Activated CD8-positive, alpha-beta T cell treated with anti-CD3 and anti-CD28 coated beads for 36 hours (primary cell): Measurements from ENCODE around the gene TUBAL3. TPM values are rescaled to one million over a fixed set of nuclear protein-coding genes. Genes with fewer than 3 reads are reported as not detected.
A peak's percentile ranks its signal among the peaks of the same experiment; 100 is the strongest.
"Not testable (repeated sequence)": the region's sequence is repeated elsewhere in the genome, so short reads cannot be mapped to it uniquely, and the experiment has no call there.

Experiments
- ATAC-seq: fragments of 200-7000 bp; cut with Tn5 transposase; one replicate; pipeline ENCODE4 v1.10.0; 2021; ENCODE audit warnings: mild to moderate bottlenecking, moderate library complexity
- CTCF ChIA-PET: fragments of 350-600 bp; sonication (Branson Sonifier 250); formaldehyde crosslinking; loops from one replicate; lab custom pipeline; 2021; ENCODE audit warnings: antibody characterized with exemption; lab: Charles Lee
- POLR2A ChIA-PET: fragments of 350-600 bp; sonication (Branson Sonifier 250); formaldehyde crosslinking; loops from one replicate; lab custom pipeline; 2021; ENCODE audit warnings: antibody characterized with exemption; lab: Charles Lee
- DNase-seq: peaks from one replicate; pipeline ENCODE4 v3.0.0-alpha.2; 2020
- H3K27ac Mint-ChIP-seq: one replicate; pipeline ENCODE4 v1.8.0; 2021; ENCODE audit warnings: mild to moderate bottlenecking, mixed read lengths
- H3K27me3 Mint-ChIP-seq: one replicate; pipeline ENCODE4 v1.8.0; 2021; ENCODE audit warnings: mixed read lengths
- H3K36me3 Mint-ChIP-seq: one replicate; pipeline ENCODE4 v1.8.0; 2021; ENCODE audit warnings: low read depth, mixed read lengths
- H3K4me1 Mint-ChIP-seq: one replicate; pipeline ENCODE4 v1.8.0; 2021; ENCODE audit warnings: low read depth, mixed read lengths
- H3K4me3 Mint-ChIP-seq: one replicate; pipeline ENCODE4 v1.8.0; 2021; ENCODE audit warnings: mild to moderate bottlenecking, moderate library complexity, mixed read lengths
- H3K9me3 Mint-ChIP-seq: one replicate; pipeline ENCODE4 v1.8.0; 2021; ENCODE audit warnings: mixed read lengths
- intact Hi-C: fragments of 100-400 bp; cut with micrococcal nuclease; formaldehyde crosslinking; loops from one replicate; pipeline ENCODE4 v1.10.0; 2022
- total RNA-seq, 2 experiments: library from RNA; stranded (reverse); gene quantifications; one replicate each; pipeline ENCODE4 v1.2.3, GENCODE V29; 2021
- TF ChIP-seq, protein P1 (sequence below): fragments of 200-600 bp; IDR thresholded peaks from one replicate; pipeline ENCODE4 v1.8.0; 2022; ENCODE audit warnings: antibody characterized with exemption, mild to moderate bottlenecking

Gene TUBAL3
- total RNA-seq, 2 experiments from 2014 or later = not detected

GRCh38 chr10:5413012-5413938, 8.6 kb upstream of the TUBAL3 start:
- Mint-ChIP-seq H3K27me3 (peaks cover 16% of the 10 kb centered on the region), H3K27ac (no peak overlapping the region), H3K36me3 (peaks cover 7% of the 10 kb centered on the region), H3K9me3 (peaks cover 9% of the 10 kb centered on the region), H3K4me3 (no peak overlapping the region), H3K4me1 (peaks cover 3% of the 10 kb centered on the region)
- intact Hi-C loops = no loop called here
- TF ChIP-seq, protein P1, sequence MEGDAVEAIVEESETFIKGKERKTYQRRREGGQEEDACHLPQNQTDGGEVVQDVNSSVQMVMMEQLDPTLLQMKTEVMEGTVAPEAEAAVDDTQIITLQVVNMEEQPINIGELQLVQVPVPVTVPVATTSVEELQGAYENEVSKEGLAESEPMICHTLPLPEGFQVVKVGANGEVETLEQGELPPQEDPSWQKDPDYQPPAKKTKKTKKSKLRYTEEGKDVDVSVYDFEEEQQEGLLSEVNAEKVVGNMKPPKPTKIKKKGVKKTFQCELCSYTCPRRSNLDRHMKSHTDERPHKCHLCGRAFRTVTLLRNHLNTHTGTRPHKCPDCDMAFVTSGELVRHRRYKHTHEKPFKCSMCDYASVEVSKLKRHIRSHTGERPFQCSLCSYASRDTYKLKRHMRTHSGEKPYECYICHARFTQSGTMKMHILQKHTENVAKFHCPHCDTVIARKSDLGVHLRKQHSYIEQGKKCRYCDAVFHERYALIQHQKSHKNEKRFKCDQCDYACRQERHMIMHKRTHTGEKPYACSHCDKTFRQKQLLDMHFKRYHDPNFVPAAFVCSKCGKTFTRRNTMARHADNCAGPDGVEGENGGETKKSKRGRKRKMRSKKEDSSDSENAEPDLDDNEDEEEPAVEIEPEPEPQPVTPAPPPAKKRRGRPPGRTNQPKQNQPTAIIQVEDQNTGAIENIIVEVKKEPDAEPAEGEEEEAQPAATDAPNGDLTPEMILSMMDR = no peak
- POLR2A ChIA-PET = no interaction called here
- DNase-seq (no peak), ATAC-seq (no peak)
- CTCF ChIA-PET = interaction anchor here (1.0 to 1.3 kb wide), 2 partner anchors 29 to 217 kb away, joined by 3 read pairs; no protein-coding TSS in a partner anchor

DNA sequence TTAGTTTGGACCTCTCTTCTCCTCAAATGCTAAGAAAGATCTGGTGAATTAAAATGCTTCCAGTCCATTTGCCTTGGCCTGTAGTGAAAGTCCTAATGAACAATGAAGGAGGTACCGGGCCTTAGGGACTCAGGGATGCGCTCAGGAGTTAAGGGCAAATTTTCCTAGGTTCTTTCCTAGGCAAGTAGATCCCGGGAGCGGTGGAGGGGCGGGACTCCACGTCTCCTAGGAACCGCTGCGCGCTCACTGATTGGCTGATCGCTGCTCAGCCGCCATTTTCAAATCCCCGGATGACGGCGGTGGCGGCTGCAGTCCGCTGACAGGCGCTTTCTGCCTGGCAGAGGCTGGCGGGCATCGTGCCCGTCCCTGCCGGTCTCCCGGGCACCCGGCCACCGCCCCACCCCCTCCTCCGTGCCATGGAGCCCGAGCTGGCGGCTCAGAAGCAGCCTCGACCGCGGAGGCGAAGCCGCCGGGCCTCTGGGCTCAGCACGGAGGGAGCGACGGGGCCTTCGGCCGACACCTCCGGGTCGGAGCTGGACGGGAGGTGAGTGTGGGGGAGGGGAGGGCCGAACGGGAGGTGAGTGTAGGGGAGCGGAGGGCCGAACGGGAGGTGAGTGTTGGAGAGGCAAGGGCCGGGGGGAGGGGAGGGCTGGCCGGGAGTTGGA, 7.8 kb upstream of the TUBAL3 start, which contains the start of gene NET1:
Gene NET1, plus strand, starts transcription at position 281 of the 665 bp plus-strand sequence. Its CDS starts 136 bp downstream, at position 417.
- H3K27ac Mint-ChIP-seq = no peak within 1 kb of the TSS
- ChIA-PET CTCF (no interaction called here), POLR2A (interaction anchor here (1.4 kb wide), 1 partner anchor 9 kb away, joined by 3 read pairs; no protein-coding TSS in a partner anchor)
- no peak within 1 kb of the TSS for H3K4me3 Mint-ChIP-seq
- H3K27me3 Mint-ChIP-seq = peaks cover 19% of the 10 kb centered on the region
- TF ChIP-seq, protein P1 = no peak
- ATAC-seq (peak; percentile 92), DNase-seq (peak; percentile 79)
- peaks cover 3% of the 10 kb centered on the region for H3K9me3 Mint-ChIP-seq
- peaks cover 3% of the 10 kb centered on the region for H3K4me1 Mint-ChIP-seq
- peaks cover 5% of the 10 kb centered on the region for H3K36me3 Mint-ChIP-seq
- intact Hi-C loops = no loop called here

- no peak for ATAC-seq
- no peak for DNase-seq
- peaks cover 19% of the 10 kb centered on the region for H3K27me3 Mint-ChIP-seq
- no peak overlapping the region for H3K27ac Mint-ChIP-seq
- POLR2A ChIA-PET = interaction anchor here (1.4 to 1.6 kb wide), 2 partner anchors 8 to 259 kb away, joined by 3 to 4 read pairs; no protein-coding TSS in a partner anchor
- TF ChIP-seq, protein P1 = no peak
- H3K4me1 Mint-ChIP-seq = peaks cover 3% of the 10 kb centered on the region
- intact Hi-C loops = no loop called here
- H3K36me3 Mint-ChIP-seq = no peaks in the 10 kb centered on the region
- H3K9me3 Mint-ChIP-seq = peaks cover 3% of the 10 kb centered on the region
- CTCF ChIA-PET = interaction anchor here (0.7 to 1.8 kb wide), 3 partner anchors 216 to 597 kb away, joined by 3 to 7 read pairs (median 3); no protein-coding TSS in a partner anchor
- H3K4me3 Mint-ChIP-seq = no peak overlapping the region
Measured at GRCh38 chr10:5411941-5412276, 7.3 kb upstream of the TUBAL3 start.

DNA sequence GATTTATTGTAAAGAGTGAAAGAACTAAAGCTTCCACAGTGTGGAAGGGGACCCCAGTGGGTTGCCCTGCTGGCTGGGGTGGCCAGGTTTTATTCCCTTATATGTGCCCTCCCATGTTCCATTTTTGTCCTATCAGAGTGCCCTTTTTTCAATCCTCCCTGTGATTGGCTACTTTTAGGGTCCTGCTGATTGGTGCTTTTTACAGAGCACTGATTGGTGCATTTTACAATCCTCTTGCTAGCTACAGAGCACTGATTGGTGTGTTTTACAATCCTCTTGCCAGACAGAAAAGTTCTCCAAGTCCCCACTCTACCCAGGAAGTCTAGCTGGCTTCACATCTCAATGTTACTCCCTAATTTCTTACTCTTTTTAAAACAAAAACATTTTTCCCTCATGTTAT, 6.2 kb upstream of the TUBAL3 start:
- ChIA-PET CTCF (interaction anchor here (0.8 to 1.8 kb wide), 2 partner anchors 24 to 561 kb away, joined by 3 to 7 read pairs; no protein-coding TSS in a partner anchor), POLR2A (interaction anchor here (1.6 kb wide), 1 partner anchor 260 kb away, joined by 4 read pairs; no protein-coding TSS in a partner anchor)
- H3K4me3 Mint-ChIP-seq, H3K4me1 Mint-ChIP-seq, ATAC-seq, H3K27ac Mint-ChIP-seq, H3K9me3 Mint-ChIP-seq, DNase-seq, H3K36me3 Mint-ChIP-seq, intact Hi-C loops: not testable (repeated sequence)
- peaks cover 19% of the 10 kb centered on the region for H3K27me3 Mint-ChIP-seq

GRCh38 chr10:5406918-5407317, 2.3 kb upstream of the TUBAL3 start:
- Mint-ChIP-seq H3K9me3 (peaks cover 3% of the 10 kb centered on the region), H3K27me3 (peaks cover 19% of the 10 kb centered on the region), H3K4me1 (no peaks in the 10 kb centered on the region), H3K4me3 (no peak overlapping the region), H3K27ac (no peak overlapping the region), H3K36me3 (no peaks in the 10 kb centered on the region)
- intact Hi-C loops = no loop called here
- TF ChIP-seq, protein P1 = no peak
- ChIA-PET CTCF (no interaction called here), POLR2A (interaction anchor here (0.5 kb wide), 1 partner anchor 204 kb away, joined by 3 read pairs; no protein-coding TSS in a partner anchor)
- no peak for ATAC-seq
- no peak for DNase-seq
